Common myeloid progenitor, CD34-positive (primary cell): ENCODE data around the gene MGMT.

Source experiments
- CTCF ChIA-PET: fragments of 350-600 bp; sonication (Branson Sonifier 250); formaldehyde crosslinking; loops from one replicate; lab custom pipeline; 2021; ENCODE audit warnings: antibody characterized with exemption; lab: Charles Lee
- POLR2A ChIA-PET: fragments of 350-600 bp; sonication (Branson Sonifier 250); formaldehyde crosslinking; loops from one replicate; lab custom pipeline; 2021; ENCODE audit warnings: antibody characterized with exemption; lab: Charles Lee
- DNase-seq, 3 donors: peaks; one replicate each; pipeline versions ENCODE4 v3.0.0 to v3.0.0-alpha.2; 2013
- H3K27ac ChIP-seq, 2 experiments: 1 replicate in 1 of 2; 2 replicates in 1 of 2; pipeline ENCODE4 v1.7.0; 2013; ENCODE audit warnings: inconsistent platforms in 2 of 2, low read length in 2 of 2, mild to moderate bottlenecking in 2 of 2, low read depth in 1 of 2, moderate library complexity in 1 of 2; ENCODE audit not compliant: severe bottlenecking in 2 of 2, insufficient read depth in 1 of 2, poor library complexity in 1 of 2
- H3K27me3 ChIP-seq, 5 experiments: replicated peaks in 2 of 5; 1 replicate in 3 of 5; 2 replicates in 2 of 5; pipeline versions ENCODE4 v1.6.1 to v1.7.0; 2013; ENCODE audit warnings: low read length in 4 of 5, mild to moderate bottlenecking in 2 of 5, moderate library complexity in 2 of 5, inconsistent platforms in 1 of 5; ENCODE audit not compliant: insufficient read depth in 5 of 5, control insufficient read depth in 4 of 5
- H3K36me3 ChIP-seq, 4 experiments: 1 replicate in 2 of 4; 2 replicates in 2 of 4; pipeline versions ENCODE4 v1.6.1 to v1.7.0; 2013; ENCODE audit warnings: low read length in 3 of 4, control low read depth in 1 of 4, mild to moderate bottlenecking in 1 of 4; ENCODE audit not compliant: control insufficient read depth in 4 of 4, insufficient read depth in 4 of 4
- H3K4me1 ChIP-seq, 4 experiments: 1 replicate in 3 of 4; 2 replicates in 1 of 4; pipeline versions ENCODE4 v1.6.1 to v1.7.1; 2013; ENCODE audit warnings: low read length in 3 of 4, mild to moderate bottlenecking in 3 of 4, control low read depth in 1 of 4, inconsistent platforms in 1 of 4, moderate library complexity in 1 of 4; ENCODE audit not compliant: control insufficient read depth in 4 of 4, insufficient read depth in 4 of 4; ENCODE audit errors: control extremely low read depth in 1 of 4
- H3K4me3 ChIP-seq, 7 experiments: 1 replicate in 4 of 7; 2 replicates in 3 of 7; pipeline versions ENCODE4 v1.5.1 to v1.7.0; 2013; ENCODE audit warnings: mild to moderate bottlenecking in 7 of 7, low read length in 6 of 7, moderate library complexity in 6 of 7, inconsistent platforms in 2 of 7, low read depth in 2 of 7, control low read depth in 1 of 7; ENCODE audit not compliant: insufficient read depth in 4 of 7, control insufficient read depth in 1 of 7; ENCODE audit errors: extremely low read depth in 1 of 7
- H3K9me3 ChIP-seq, 5 experiments: 1 replicate in 4 of 5; 2 replicates in 1 of 5; pipeline versions ENCODE4 v1.6.1 to v1.7.1; 2013; ENCODE audit warnings: low read length in 4 of 5, mild to moderate bottlenecking in 2 of 5, inconsistent platforms in 1 of 5, low read depth in 1 of 5, moderate library complexity in 1 of 5; ENCODE audit not compliant: control insufficient read depth in 4 of 5, insufficient read depth in 2 of 5; ENCODE audit errors: control extremely low read depth in 1 of 5
- WGBS: methylation state at CpG from one replicate; pipeline ENCODE4 v1.1.5; 2013; ENCODE audit not compliant: insufficient coverage; 5-methylcytosine and 5-hydroxymethylcytosine counted together

The MGMT gene

DNA sequence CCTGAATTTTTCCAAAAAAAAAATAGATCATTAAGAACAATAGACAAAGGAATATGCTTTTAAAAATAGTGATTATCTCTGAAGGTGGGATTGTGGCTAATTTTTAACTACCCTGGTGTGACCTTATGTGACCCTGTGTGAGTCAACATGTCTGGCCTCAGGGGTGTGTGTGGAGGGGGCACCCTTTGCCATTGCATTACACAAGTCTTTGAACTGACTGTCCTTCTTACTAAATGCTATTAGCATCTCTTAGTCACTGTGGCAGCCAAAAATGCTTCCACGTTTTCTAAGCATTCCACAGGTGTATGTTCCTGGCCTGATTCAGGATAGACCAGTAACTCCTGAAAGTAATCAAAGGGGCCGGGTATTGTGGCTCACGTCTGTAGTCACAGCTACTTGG is 175.4 kb downstream of the MGMT start:
- H3K9me3 ChIP-seq, result peaks cover 0 to 4% (median 0%) of the 10 kb centered on the region in 5 experiments
- POLR2A ChIA-PET, result no interaction called here

GRCh38 chr10:129643266-129643665 is 176.2 kb downstream of the MGMT start:
- H3K4me1 ChIP-seq, result peaks cover 0 to 4% (median 0%) of the 10 kb centered on the region in 4 experiments
- H3K4me3 ChIP-seq, result no peak overlapping the region
- H3K36me3 ChIP-seq, result peaks cover 0 to 2% (median 0%) of the 10 kb centered on the region in 4 experiments
- ChIA-PET CTCF (interaction anchor here (0.6 kb wide), 1 partner anchor 17 kb away, joined by 4 read pairs; no protein-coding TSS in a partner anchor), POLR2A (no interaction called here)
- DNase-seq, result no peak
- H3K27ac ChIP-seq, result no peak overlapping the region
- 95% methylated on average over 8 of the region's 8 CpGs for WGBS
- H3K9me3 ChIP-seq, result no peaks in the 10 kb centered on the region
- no peaks in the 10 kb centered on the region for H3K27me3 ChIP-seq

More for the DNA sequence above, 175.4 kb downstream of the MGMT start:
- CTCF ChIA-PET, result no interaction called here
- DNase-seq, result no peak
- Histone ChIP-seq H3K27me3 (no peaks in the 10 kb centered on the region), H3K4me1 (peaks cover 0 to 4% (median 0%) of the 10 kb centered on the region in 4 experiments), H3K4me3 (no peak overlapping the region), H3K27ac (no peak overlapping the region), H3K36me3 (peaks cover 0 to 4% (median 2%) of the 10 kb centered on the region in 4 experiments)
- 100% methylated on average over 2 of the region's 3 CpGs for WGBS

DNA sequence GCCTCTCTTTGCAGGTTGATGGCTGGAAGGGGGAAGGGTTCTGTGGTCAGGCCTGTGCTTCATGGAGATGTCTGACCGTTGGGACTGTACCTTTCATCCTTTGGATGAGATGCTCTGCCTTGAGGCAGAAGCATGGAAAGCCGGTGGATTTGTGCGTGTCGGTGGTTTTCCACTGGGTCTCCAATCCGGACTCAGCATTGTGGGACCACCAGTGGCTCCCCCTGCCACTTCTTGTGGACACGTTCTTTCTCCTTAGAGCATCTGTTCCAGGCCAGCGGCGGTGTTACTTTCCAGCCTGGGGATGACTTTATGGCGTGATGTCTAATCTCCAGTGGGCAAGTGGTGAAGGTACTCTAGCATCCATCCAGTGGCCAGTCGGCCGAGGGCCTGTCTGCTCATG is 178.4 kb downstream of the MGMT start:
- Histone ChIP-seq H3K27ac (no peak overlapping the region), H3K36me3 (peaks cover 0 to 4% (median 0%) of the 10 kb centered on the region in 4 experiments), H3K27me3 (no peaks in the 10 kb centered on the region), H3K4me1 (peaks cover 0 to 4% (median 0%) of the 10 kb centered on the region in 4 experiments), H3K9me3 (no peaks in the 10 kb centered on the region), H3K4me3 (no peak overlapping the region)
- WGBS, result 96% methylated on average over 11 of the region's 11 CpGs
- POLR2A ChIA-PET, result no interaction called here
- no peak for DNase-seq
- CTCF ChIA-PET, result no interaction called here

- Histone ChIP-seq H3K36me3 (peaks cover 0 to 4% (median 0%) of the 10 kb centered on the region in 4 experiments), H3K27ac (no peak overlapping the region), H3K9me3 (no peaks in the 10 kb centered on the region), H3K27me3 (no peaks in the 10 kb centered on the region), H3K4me3 (no peak overlapping the region), H3K4me1 (peaks cover 0 to 4% (median 0%) of the 10 kb centered on the region in 4 experiments)
- WGBS, result 96% methylated on average over 17 of the region's 17 CpGs
- ChIA-PET POLR2A (no interaction called here), CTCF (no interaction called here)
- DNase-seq, result no peak
Observed at GRCh38 chr10:129646973-129647372, 179.9 kb downstream of the MGMT start.

DNA sequence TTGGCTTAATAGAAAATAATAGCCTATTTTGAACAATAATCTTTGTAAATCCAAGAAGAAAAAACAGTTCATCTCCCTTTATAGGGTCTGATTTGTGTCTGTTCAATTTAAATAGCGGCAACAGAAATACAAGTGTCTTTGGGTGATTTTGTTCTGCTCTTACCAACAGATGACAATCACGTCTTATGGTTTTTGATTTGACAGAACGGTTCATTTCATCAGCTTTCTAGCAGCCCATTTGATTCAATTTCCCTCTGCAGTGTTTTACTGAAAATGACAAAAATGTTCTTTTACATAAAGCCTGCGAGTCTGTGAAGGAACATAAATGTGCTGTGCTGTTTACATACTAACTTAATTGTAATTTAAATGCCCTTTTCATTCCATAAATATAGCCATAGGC is 180.5 kb downstream of the MGMT start:
- no peaks in the 10 kb centered on the region for H3K27me3 ChIP-seq
- POLR2A ChIA-PET, result no interaction called here
- H3K9me3 ChIP-seq, result no peaks in the 10 kb centered on the region
- WGBS, result 100% methylated on average over 3 of the region's 4 CpGs
- DNase-seq, result no peak
- peaks cover 0 to 4% (median 0%) of the 10 kb centered on the region in 4 experiments for H3K36me3 ChIP-seq
- no peak overlapping the region for H3K4me3 ChIP-seq
- CTCF ChIA-PET, result no interaction called here
- no peak overlapping the region for H3K27ac ChIP-seq
- peaks cover 0 to 4% (median 0%) of the 10 kb centered on the region in 4 experiments for H3K4me1 ChIP-seq

DNA sequence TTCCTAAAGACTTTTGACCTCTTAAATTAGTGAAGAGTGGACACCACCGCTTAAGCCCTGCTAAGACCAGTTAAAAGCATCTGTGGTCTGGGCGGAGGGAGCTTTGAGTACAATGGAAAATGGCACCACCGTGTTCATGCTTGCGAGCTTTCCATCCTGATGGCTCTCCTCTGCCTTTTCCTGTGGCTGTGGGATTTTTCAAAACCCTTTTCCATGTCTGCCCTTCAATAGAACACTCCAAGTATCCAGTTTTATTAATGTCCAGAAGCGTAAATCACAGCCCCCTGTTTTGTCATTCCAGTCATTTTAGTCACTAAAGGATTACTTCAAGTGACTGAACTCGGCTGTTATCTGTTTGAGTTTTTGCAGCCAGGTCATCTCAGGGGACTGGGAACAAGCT is 181.8 kb downstream of the MGMT start:
- no peak overlapping the region for H3K4me3 ChIP-seq
- WGBS, result 100% methylated on average over 5 of the region's 6 CpGs
- no peak overlapping the region for H3K27ac ChIP-seq
- H3K27me3 ChIP-seq, result no peaks in the 10 kb centered on the region
- DNase-seq, result no peak
- no peaks in the 10 kb centered on the region for H3K9me3 ChIP-seq
- CTCF ChIA-PET, result no interaction called here
- H3K4me1 ChIP-seq, result no peaks in the 10 kb centered on the region
- peaks cover 0 to 4% (median 0%) of the 10 kb centered on the region in 4 experiments for H3K36me3 ChIP-seq
- POLR2A ChIA-PET, result no interaction called here

- POLR2A ChIA-PET, result no interaction called here
- 93% methylated on average over 10 of the region's 15 CpGs for WGBS
- DNase-seq, result no peak
- Histone ChIP-seq H3K9me3 (no peaks in the 10 kb centered on the region), H3K4me1 (peaks cover 0 to 7% (median 0%) of the 10 kb centered on the region in 4 experiments), H3K27ac (no peak overlapping the region), H3K4me3 (no peak overlapping the region), H3K36me3 (peaks cover 0 to 2% (median 0%) of the 10 kb centered on the region in 4 experiments), H3K27me3 (no peaks in the 10 kb centered on the region)
- CTCF ChIA-PET, result no interaction called here
Observed at GRCh38 chr10:129652021-129652420, 185.0 kb downstream of the MGMT start.
